NK-92 (cell line): Measurements from ENCODE around the gene NPIPB8.
"Not testable (repeated sequence)": the region's sequence is repeated elsewhere in the genome, so short reads cannot be mapped to it uniquely, and the experiment has no call there.

Experiments used
- DNase-seq: peaks from one replicate; lab custom pipeline; 2025; ENCODE audit not compliant: unreplicated experiment; lab: John Stamatoyannopoulos, UW

Gene NPIPB8

GRCh38 chr16:28623172-28623711 lies 14.6 kb upstream of the NPIPB8 start:
- DNase-seq = no peak

- not testable (repeated sequence) for DNase-seq
Observed at GRCh38 chr16:28630905-28631304, 7.0 kb upstream of the NPIPB8 start.

- not testable (repeated sequence) for DNase-seq
Observed at GRCh38 chr16:28636093-28636823, 1.6 kb upstream of the NPIPB8 start.

- not testable (repeated sequence) for DNase-seq
Observed at GRCh38 chr16:28638359-28638758, 494 bp downstream of the NPIPB8 start.

GRCh38 chr16:28639959-28640358 lies 2.1 kb downstream of the NPIPB8 start:
- not testable (repeated sequence) for DNase-seq

GRCh38 chr16:28666264-28666663 lies 28.4 kb downstream of the NPIPB8 start:
- not testable (repeated sequence) for DNase-seq

- DNase-seq = not testable (repeated sequence)
Observed at GRCh38 chr16:28667480-28667879, 29.6 kb downstream of the NPIPB8 start.

- DNase-seq = not testable (repeated sequence)
Observed at GRCh38 chr16:28668199-28668598, 30.3 kb downstream of the NPIPB8 start.

- not testable (repeated sequence) for DNase-seq
Observed at GRCh38 chr16:28688327-28688952, 50.6 kb downstream of the NPIPB8 start.

GRCh38 chr16:28689425-28689824 lies 51.6 kb downstream of the NPIPB8 start:
- not testable (repeated sequence) for DNase-seq

GRCh38 chr16:28691722-28692121 lies 53.9 kb downstream of the NPIPB8 start:
- DNase-seq = not testable (repeated sequence)

- DNase-seq = not testable (repeated sequence)
Observed at GRCh38 chr16:28693257-28693950, 55.5 kb downstream of the NPIPB8 start.

- not testable (repeated sequence) for DNase-seq
Observed at GRCh38 chr16:28699792-28700191, 61.9 kb downstream of the NPIPB8 start.

- DNase-seq = not testable (repeated sequence)
Observed at GRCh38 chr16:28700349-28700748, 62.5 kb downstream of the NPIPB8 start.

GRCh38 chr16:28701384-28701783 lies 63.5 kb downstream of the NPIPB8 start:
- not testable (repeated sequence) for DNase-seq

- not testable (repeated sequence) for DNase-seq
Observed at GRCh38 chr16:28704246-28704645, 66.4 kb downstream of the NPIPB8 start.
